H4 (cell line): ENCODE results near the gene CHST2. TPM values are rescaled to one million over a fixed set of nuclear protein-coding genes. Genes with fewer than 3 reads are reported as not detected.

Experiments
- DNase-seq: peaks from one replicate; pipeline ENCODE4 v3.0.0-alpha.2; 2015; ENCODE audit warnings: low spot score
- total RNA-seq: library from RNA; depleted of rRNA; stranded (reverse); fragments of >200 nt; shearing (Covaris generic); gene quantifications from 2 replicates; pipeline ENCODE4 v1.2.3, GENCODE V29; 2014; rRNA removed

Gene CHST2
- total RNA-seq, 1 experiment from 2014 or later, result 0.89 TPM

DNA sequence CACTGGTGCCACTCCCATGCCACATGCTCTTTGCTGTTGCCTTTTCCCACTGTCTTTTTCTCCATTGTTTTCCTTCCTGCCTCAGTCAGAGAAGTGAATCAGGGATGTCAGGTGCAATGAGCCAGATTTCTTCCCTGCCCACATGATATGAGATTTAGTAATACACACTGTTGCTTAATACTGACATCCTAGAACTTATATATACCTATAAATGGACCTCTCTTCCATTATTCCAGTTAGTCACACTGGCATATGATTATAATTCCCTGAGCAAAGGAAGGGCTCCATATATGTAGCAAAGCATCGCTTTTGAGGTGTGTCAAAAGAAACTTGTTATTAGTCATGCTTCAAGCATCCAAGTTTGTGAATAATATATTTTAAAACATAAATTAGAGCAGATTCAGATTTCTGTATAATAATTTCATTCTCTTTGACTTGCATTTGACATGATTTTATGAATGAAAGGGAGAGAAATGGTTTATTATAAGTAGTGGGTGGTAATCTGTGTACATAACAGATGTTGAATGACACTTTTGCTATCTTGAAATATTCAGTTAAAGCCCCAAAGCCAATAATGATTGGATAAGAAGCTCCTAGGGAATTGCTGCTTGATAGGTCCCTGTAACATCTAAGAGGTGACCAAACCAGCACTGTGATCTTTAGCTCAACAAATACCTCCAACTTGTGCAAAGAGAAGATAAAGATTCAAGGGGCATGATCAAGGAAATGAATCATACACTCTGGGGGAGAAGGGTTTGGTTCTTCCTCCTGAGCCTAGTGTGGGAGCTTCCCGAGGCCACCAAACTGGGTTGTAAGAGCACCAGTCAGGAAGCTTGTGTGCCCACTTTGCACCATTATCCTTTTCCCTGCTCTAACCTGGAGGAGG, 48.6 kb downstream of the CHST2 start:
- no peak for DNase-seq

DNA sequence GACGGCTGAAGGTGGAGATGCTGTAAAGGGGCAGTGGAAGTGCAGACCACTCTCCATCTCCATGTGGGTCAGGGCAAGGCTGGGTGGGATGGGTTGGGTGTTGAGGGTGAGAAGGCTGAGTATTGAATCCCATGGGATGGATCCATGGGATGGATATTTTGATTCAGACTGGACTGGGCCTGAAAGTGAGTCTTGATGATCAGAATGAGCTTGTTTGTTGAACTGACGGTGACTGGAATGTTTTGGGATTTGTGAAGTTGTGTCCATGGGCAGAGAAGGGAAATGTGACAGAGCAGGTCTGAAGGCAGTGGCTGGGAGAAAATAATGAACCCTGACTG, 49.3 kb downstream of the CHST2 start:
- DNase-seq, result no peak

DNA sequence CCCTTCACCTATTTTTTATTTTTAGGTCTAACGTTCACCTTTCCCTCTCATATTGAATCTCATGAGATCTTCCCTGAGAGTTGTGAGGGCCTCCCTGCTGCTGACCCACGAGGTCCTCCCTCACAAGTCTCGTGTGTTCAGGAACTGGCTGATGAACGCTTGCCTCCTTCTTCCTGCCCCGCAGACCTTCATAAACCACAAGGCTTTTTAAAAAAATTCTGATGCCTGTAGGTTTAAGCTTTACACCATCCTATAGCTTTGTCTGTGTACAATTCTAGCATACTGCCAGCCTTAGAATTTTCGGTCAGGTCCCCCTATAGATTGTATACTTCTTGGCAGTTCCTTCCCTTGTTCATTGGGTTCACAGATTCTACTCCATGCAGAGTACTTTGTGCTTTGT, 50.5 kb downstream of the CHST2 start:
- no peak for DNase-seq

DNA sequence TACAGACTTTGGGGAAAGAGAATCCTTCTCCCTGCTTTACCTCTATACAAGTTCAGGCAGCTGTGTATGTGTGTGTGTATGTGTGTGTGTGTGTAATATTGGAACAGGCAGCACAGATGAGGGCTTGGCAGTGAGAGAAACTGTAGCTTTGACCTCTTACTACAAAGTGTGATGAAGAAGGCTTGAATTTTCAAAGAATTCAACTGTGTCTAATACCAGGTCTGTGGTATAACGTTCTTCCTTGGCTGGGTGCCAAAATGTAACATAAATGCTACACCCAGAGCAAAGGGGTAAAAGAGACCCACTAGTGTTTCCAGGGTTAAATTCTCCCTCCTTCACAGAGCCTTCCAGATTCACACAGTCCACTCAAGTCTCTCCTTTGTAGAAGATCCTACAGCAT, 51.1 kb downstream of the CHST2 start:
- DNase-seq, result no peak

DNA sequence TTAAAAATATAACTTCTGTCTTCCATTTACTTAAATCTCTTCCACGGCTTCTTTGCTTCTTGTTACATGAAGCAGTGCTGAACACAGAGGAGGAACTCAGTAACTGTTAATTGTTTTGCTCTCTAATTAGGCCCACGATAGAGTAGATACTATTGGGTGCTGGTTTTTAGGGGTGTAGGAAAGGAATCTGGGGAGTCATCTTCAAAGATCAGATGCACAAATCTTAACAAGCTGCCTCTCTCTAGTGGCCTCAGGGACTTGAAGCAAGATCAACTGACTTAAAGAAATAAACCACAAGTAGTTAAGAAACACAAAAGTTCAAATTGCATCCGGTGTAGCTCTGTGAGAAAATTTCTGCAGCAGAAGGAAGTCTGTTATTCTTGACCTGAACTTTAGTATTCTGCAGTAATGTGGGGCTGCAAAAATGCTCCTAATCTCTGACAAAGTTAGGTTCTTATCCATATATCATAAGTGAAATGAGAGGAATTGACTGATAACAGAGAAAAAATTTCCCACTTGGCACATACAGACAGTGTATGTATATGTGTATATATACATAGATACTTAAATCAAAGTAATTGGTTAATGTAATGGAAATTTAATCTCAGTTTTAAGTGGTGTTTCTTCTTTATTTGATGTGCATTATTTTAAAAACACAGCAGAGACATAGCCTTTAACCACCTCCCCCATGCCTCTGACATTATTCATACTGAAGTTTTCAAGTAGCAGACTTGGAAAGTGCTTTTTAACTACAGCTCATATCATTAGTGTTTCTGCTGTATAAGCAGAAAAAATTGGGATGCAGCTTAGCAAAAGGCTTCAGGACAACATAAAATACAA, 51.8 kb downstream of the CHST2 start:
- DNase-seq, result peak; percentile 64

DNA sequence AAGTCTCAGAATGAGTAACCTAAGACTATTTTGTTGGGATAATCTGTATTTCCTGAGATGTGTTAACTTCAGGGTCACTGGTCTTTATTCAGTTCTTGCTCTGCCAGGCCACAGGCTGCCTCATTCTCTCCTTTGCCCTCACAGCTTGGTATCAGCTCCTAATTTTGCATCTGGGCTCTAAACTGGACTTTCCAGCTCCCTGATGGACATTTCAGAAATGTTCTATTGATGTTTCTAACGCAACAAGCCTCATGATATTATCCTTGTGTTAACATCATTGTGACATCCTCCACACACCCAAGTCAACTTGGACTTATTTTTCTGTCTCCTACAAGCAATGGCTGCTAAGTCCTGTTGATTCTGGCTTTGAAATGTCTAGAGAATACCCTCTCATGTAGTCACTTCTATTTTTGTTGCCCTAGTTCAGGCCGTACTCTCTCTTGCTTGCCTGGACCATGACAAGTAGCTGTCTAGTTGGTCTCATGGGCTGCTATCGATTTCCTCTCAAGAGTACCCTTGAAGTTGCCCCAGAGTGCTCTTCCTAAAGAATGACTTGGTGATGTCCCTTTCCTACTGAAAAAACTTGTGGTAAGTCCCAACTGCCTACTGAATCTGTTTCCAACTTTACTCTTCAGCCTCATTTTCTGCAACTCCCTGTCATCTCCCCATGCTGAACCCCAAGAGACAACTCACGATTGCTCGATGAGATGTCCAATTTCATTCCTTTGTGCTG, 52.7 kb downstream of the CHST2 start:
- DNase-seq, result no peak

DNA sequence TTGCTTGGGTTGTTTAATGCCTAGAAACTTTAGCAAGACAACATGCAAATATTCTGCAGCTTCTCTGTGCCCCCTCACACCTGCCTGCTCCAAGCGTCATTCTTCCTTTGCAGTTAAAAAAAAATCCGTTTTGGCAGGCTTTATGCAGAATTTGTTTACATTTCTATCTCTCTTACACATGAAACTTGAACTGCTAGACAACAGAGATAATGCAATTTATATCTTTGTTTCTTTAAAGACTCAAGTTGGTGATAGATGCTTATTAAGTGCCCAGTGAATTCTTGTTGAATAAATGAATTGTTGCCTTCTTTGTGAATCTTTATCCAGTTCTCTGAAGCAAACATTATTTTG, 53.2 kb downstream of the CHST2 start:
- no peak for DNase-seq

DNA sequence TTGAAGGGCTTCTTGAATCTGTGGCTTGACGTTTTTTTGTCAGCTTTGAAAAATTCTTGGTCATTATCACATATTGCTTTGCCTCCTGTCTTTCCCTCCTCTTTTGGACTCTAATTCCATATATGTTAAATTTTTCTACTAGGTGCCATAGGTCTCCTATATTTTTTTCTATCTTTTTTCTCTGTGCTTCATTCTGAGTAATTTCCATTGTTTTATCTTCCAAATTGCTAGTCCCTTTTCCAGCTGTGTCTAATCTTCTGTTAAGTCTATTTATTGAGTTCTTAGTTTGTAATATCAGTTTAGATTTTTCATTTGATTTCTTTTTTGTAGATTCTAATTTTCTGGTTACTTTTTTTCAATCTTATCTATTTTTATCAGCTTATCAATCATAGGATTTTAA, 53.7 kb downstream of the CHST2 start:
- no peak for DNase-seq

Other genes starting within 250 kb of the CHST2 start
- 30.5 and 35.8 TPM in 2 replicates for gene PCOLCE2, start 230.7 kb upstream of the CHST2 start, total RNA-seq
- 0.21 TPM in 1 of 2 replicates, not detected in the other for gene PAQR9, start 156.1 kb upstream of the CHST2 start, total RNA-seq
- gene U2SURP, start 118.2 kb upstream of the CHST2 start, total RNA-seq, result 61.7 and 90.0 TPM in 2 replicates